Pancreas (tissue), 10 donors: ENCODE results near the gene FNIP1. TPM values are rescaled to one million over a fixed set of nuclear protein-coding genes. Genes with fewer than 3 reads are reported as not detected.
"Not testable (repeated sequence)": the region's sequence is repeated elsewhere in the genome, so short reads cannot be mapped to it uniquely, and the experiment has no call there.

Experiments used
- ATAC-seq, 4 donors: fragments of 200-7000 bp; cut with Tn5 transposase; one replicate each; pipeline versions ENCODE4 v1.8.0 to v1.9.1; 2020; ENCODE audit warnings: mild to moderate bottlenecking in 4 of 4, moderate library complexity in 4 of 4
- DNase-seq, 6 donors: peaks; one replicate each; pipeline ENCODE4 v3.0.0-alpha.2; 2020
- FAIRE-seq: peaks from 2 replicates; lab custom pipeline; 2012; peaks lifted over from hg19 to GRCh38; lab: Jason Lieb, UNC
- H3K27ac ChIP-seq, 4 donors: fragments of 200-600 bp; sonication (generic); 1 replicate in 3 of 4; 2 replicates in 1 of 4; pipeline versions ENCODE4 v1.5.0 to v1.8.0; 2020
- H3K27me3 ChIP-seq, 4 donors: fragments of 200-600 bp; one replicate each; pipeline ENCODE4 v1.8.0; 2021
- H3K36me3 ChIP-seq, 3 donors: fragments of 200-600 bp; sonication (generic) in 1 of 3; one replicate each; pipeline versions ENCODE4 v1.5.0 to v1.8.0; 2020 to 2021
- H3K4me1 ChIP-seq, 3 donors: fragments of 200-600 bp; one replicate each; pipeline ENCODE4 v1.8.0; 2021
- H3K4me3 ChIP-seq, 4 donors: fragments of 200-600 bp; sonication (generic) in 2 of 4; one replicate each; pipeline versions ENCODE4 v1.5.0 to v1.8.0; 2020 to 2021
- H3K9me3 ChIP-seq, 4 donors: fragments of 200-600 bp; one replicate each; pipeline ENCODE4 v1.8.0; 2021
- WGBS, 2 donors: extraction: QIAGEN DNeasy Blood & Tissue Kit; methylation state at CpG; one replicate each; pipeline ENCODE4 v1.1.7; 2013; 5-methylcytosine and 5-hydroxymethylcytosine counted together
- intact Hi-C, 3 donors: fragments of 100-400 bp; cut with DNase I; formaldehyde crosslinking; loops; one replicate each; pipeline versions ENCODE4 v1.11.1 to v1.14.2; 2022
- polyA plus RNA-seq, 2 donors: library from polyadenylated mRNA; stranded (reverse); fragments of 200-250 nt; gene quantifications; one replicate each; pipeline ENCODE4 v1.2.3, GENCODE V29; 2013
- total RNA-seq, 6 donors: library from RNA; stranded (reverse); fragmentation: NEBNext Ultra II Directional in 4 of 6; extraction: Animal tissue kit (Norgen Biotek cat#: 25700) in 4 of 6; gene quantifications; one replicate each; pipeline versions ENCODE4 v1.2.1 to v1.2.4, GENCODE V29; 2021 to 2023
- TF ChIP-seq, protein P1 (sequence below), 4 donors: fragments of 200-600 bp; sonication (generic) in 3 of 4; IDR thresholded peaks; one replicate each; pipeline versions ENCODE4 v1.5.0 to v1.8.0; 2021; ENCODE audit warnings: antibody characterized with exemption in 4 of 4
- donor health status: healthy with polysubstance abuse.
- donor health status: DM: no; HTN: no; CAD: no; lungs with moderate emphysema.
- donor health status: DM: no; HTN: no; CAD: no.
- donor health status: control.
- donor health status: control.
- donor health status: Bipolar disorder and iron deficiency.
- donor health status: DM: yes; HTN: yes; CAD: no.
- donor health status: DM: no; HTN: no; CAD: no.
- donor health status: DM: no; HTN: no; CAD: no.
- donor health status: DM: yes; HTN: yes; CAD: no.

FNIP1 gene
- total and polyA plus RNA-seq, 8 donors = 2.7 to 20.9 (median 12.0) TPM

DNA sequence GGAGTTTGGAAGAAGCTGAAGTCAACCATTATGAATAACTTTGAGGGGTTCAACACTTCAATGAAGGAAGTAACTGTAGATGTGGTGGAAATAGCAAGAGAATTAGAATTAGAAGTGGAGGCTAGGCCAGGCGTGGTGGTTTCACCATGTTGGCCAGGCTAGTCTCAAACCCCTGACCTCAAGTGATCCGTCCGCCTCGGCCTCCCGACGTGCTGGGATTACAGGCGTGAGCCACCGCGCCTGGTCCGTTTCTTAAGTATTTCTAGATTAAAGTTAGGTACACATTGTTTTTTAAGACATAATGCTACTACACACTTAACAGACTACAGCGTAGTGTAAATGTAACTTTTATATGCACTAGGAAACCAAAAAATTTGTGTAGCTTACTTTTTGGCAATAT is 14.1 kb downstream of the FNIP1 start:
- no peaks in the 10 kb centered on the region for H3K36me3 ChIP-seq
- peaks cover 0 to 5% (median 4%) of the 10 kb centered on the region in 3 donors for H3K4me1 ChIP-seq
- no peak for DNase-seq
- no peak overlapping the region for H3K4me3 ChIP-seq
- TF ChIP-seq, protein P1, sequence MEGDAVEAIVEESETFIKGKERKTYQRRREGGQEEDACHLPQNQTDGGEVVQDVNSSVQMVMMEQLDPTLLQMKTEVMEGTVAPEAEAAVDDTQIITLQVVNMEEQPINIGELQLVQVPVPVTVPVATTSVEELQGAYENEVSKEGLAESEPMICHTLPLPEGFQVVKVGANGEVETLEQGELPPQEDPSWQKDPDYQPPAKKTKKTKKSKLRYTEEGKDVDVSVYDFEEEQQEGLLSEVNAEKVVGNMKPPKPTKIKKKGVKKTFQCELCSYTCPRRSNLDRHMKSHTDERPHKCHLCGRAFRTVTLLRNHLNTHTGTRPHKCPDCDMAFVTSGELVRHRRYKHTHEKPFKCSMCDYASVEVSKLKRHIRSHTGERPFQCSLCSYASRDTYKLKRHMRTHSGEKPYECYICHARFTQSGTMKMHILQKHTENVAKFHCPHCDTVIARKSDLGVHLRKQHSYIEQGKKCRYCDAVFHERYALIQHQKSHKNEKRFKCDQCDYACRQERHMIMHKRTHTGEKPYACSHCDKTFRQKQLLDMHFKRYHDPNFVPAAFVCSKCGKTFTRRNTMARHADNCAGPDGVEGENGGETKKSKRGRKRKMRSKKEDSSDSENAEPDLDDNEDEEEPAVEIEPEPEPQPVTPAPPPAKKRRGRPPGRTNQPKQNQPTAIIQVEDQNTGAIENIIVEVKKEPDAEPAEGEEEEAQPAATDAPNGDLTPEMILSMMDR (IDR thresholded peaks at IDR 0.05) = no peak
- WGBS, 2 donors = 97% methylated on average over 11 of the region's 11 CpGs
- intact Hi-C loops = no loop called here
- no peak for ATAC-seq
- FAIRE-seq = no peak
- no peaks in the 10 kb centered on the region for H3K27me3 ChIP-seq
- H3K27ac ChIP-seq = no peak overlapping the region
- H3K9me3 ChIP-seq = no peaks in the 10 kb centered on the region

DNA sequence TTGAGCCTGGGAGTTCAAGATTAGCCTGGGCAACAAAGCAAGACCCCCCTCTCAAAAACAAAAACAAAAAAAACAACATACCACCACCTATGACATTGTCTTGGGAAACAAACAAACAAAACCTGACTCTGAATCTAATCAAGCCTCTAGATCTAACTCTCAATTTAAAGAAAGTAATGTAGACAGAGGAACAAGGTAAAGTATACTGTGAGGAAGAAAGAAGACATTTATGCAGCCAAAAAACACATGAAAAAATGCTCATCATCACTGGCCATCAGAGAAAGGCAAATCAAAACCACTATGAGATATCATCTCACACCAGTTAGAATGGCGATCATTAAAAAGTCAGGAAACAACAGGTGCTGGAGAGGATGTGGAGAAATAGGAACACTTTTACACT is 18.7 kb downstream of the FNIP1 start:
- peaks cover 26 to 45% (median 41%) of the 10 kb centered on the region in 3 donors for H3K4me1 ChIP-seq
- WGBS, 2 donors = 100% methylated on average over 1 of the region's 1 CpG; no CpG with 5 or more reads in 1 of the 2 donors
- ATAC-seq, FAIRE-seq, H3K36me3 ChIP-seq, intact Hi-C loops, H3K9me3 ChIP-seq, H3K27ac ChIP-seq, H3K27me3 ChIP-seq, H3K4me3 ChIP-seq, DNase-seq: not testable (repeated sequence)

DNA sequence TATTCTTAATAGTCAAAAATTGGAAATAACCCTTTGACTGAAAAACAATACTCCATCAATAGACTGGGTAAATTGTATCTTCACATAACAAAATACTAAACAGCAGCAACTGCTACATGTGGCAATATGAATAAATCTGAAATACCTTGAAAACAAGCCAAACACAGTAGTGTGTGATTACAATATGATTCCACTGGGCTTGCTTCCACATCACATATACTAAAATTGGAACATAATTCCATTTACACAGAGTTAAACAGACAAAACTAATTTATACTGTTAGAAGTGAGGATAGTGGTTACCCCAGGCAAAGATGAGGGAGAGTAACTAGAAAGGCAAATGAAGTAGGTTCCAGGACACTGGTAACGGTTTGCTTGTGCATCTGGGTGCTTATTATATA is 20.4 kb downstream of the FNIP1 start:
- H3K27me3 ChIP-seq = no peaks in the 10 kb centered on the region
- H3K27ac ChIP-seq = peak overlapping the region in 1 of 4 donors; percentile 81
- DNase-seq = no peak
- H3K9me3 ChIP-seq = no peaks in the 10 kb centered on the region
- H3K36me3 ChIP-seq = no peaks in the 10 kb centered on the region
- intact Hi-C loops = no loop called here
- FAIRE-seq = no peak
- H3K4me3 ChIP-seq = no peak overlapping the region
- TF ChIP-seq, protein P1 (IDR thresholded peaks at IDR 0.05) = no peak
- H3K4me1 ChIP-seq = peaks cover 26 to 48% (median 42%) of the 10 kb centered on the region in 3 donors
- 41 to 72% methylated on average over 1 of the region's 1 CpG for WGBS, 2 donors
- ATAC-seq = peak in 3 of 4 donors; percentile 39 to 59 (median 52)

DNA sequence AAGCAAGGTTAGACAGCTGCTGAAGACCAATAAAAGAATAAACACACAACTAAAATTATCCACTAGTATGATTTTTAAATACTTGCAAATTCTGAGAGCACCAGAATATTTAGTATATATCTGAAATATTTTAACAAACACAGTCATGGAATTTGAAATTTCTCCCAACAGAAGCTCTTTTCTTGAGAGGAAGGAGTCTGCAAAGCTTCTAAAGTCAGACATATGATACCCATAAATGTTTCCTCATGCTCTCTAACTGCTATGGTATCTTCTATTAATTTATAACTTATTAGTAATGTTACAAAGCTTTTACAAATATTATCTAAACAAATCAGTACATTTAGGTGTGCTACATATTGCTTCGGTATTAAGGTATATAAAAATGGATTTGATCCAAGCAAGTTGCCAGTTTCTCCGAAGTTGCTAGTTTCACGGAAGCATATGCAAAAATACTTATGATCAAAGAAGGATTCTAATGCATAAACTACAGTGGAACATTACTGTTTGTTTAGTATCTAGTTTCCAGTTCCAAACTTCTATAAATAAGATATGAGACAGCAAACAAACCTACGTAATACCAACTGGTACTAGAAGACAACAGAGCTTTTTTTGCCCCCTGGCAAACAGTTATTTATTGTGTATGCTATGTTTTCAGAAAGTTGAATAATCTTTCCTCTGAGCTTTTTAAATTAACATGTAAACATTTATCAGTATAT is 22.0 kb downstream of the FNIP1 start:
- TF ChIP-seq, protein P1 (IDR thresholded peaks at IDR 0.05) = no peak
- no peaks in the 10 kb centered on the region for H3K27me3 ChIP-seq
- H3K4me3 ChIP-seq = no peak overlapping the region
- 24% methylated on average over 4 of the region's 4 CpGs for WGBS, 2 donors
- H3K36me3 ChIP-seq = no peaks in the 10 kb centered on the region
- no peaks in the 10 kb centered on the region for H3K9me3 ChIP-seq
- peak; percentile 75 to 87 (median 86) for ATAC-seq
- DNase-seq = no peak
- H3K27ac ChIP-seq = peak overlapping the region in 2 of 4 donors; percentile 56 to 81
- peaks cover 26 to 48% (median 45%) of the 10 kb centered on the region in 3 donors for H3K4me1 ChIP-seq
- intact Hi-C loops = no loop called here
- FAIRE-seq = no peak

DNA sequence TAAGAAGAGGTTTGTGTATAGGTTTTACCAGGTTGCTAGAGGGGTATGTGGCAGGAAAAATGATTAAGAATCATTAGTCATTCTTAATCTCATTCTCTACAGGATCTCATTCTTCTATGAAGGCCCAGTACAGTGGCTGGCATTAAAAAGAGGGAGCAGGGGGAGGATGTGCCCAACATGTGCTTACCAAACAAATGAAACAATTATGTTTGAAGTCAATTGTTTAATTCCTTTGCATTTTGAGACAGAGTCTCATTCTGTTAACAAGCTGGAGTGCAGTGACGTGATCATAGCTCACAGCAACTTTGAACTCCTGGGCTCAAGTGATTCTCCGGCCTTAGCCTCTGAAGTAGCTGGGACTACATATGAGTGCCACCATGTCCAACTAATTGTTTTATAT is 23.0 kb downstream of the FNIP1 start:
- WGBS, 2 donors = 93 to 95% methylated on average over 2 of the region's 2 CpGs
- TF ChIP-seq, protein P1 (IDR thresholded peaks at IDR 0.05) = no peak
- H3K4me1 ChIP-seq = peaks cover 26 to 51% (median 49%) of the 10 kb centered on the region in 3 donors
- intact Hi-C loops = no loop called here
- H3K36me3 ChIP-seq = no peaks in the 10 kb centered on the region
- DNase-seq = no peak
- H3K4me3 ChIP-seq = no peak overlapping the region
- H3K27ac ChIP-seq = peak overlapping the region in 1 of 4 donors; percentile 81
- no peak for FAIRE-seq
- no peaks in the 10 kb centered on the region for H3K27me3 ChIP-seq
- H3K9me3 ChIP-seq = no peaks in the 10 kb centered on the region
- ATAC-seq = peak in 3 of 4 donors; percentile 21 to 28 (median 23)
